Left lung (tissue), 10 donors: ENCODE results near the gene EBF3. TPM values are rescaled to one million over a fixed set of nuclear protein-coding genes. Genes with fewer than 3 reads are reported as not detected.

Experiments used
- ATAC-seq: fragments of 200-7000 bp; cut with Tn5 transposase; one replicate; pipeline ENCODE4 v1.9.1; 2020; ENCODE audit warnings: moderate library complexity
- DNase-seq, 4 donors: peaks; one replicate each; pipeline ENCODE4 v3.0.0-alpha.2; 2013 to 2020
- H3K27ac ChIP-seq, 2 donors: fragments of 200-600 bp; sonication (generic) in 1 of 2; one replicate each; pipeline versions ENCODE4 v1.5.0 to v1.8.0; 2020 to 2021
- H3K27me3 ChIP-seq, 2 donors: fragments of 200-600 bp; sonication (generic) in 1 of 2; one replicate each; pipeline versions ENCODE4 v1.5.0 to v1.8.0; 2020 to 2021
- H3K36me3 ChIP-seq, 2 donors: fragments of 200-600 bp; sonication (generic) in 1 of 2; one replicate each; pipeline versions ENCODE4 v1.5.0 to v1.8.0; 2020 to 2021
- H3K4me1 ChIP-seq, 2 donors: fragments of 200-600 bp; one replicate each; pipeline ENCODE4 v1.8.0; 2021
- H3K4me3 ChIP-seq, 2 donors: fragments of 200-600 bp; sonication (generic) in 1 of 2; one replicate each; pipeline versions ENCODE4 v1.5.0 to v1.8.0; 2020 to 2021; ENCODE audit warnings: mild to moderate bottlenecking in 1 of 2
- H3K9me3 ChIP-seq, 2 donors: fragments of 200-600 bp; sonication (generic) in 1 of 2; one replicate each; pipeline versions ENCODE4 v1.5.0 to v1.8.0; 2020 to 2021
- intact Hi-C, 2 donors: fragments of 100-400 bp; cut with DNase I; formaldehyde crosslinking; loops; one replicate each; pipeline versions ENCODE4 v1.11.2 to v1.14.2; 2022
- polyA plus RNA-seq, 6 donors: library from polyadenylated mRNA; unstranded; fragments of 120-200 nt; gene quantifications; one replicate each; pipeline ENCODE4 v1.2.1, GENCODE V29; 2013; ENCODE audit not compliant: insufficient read length in 6 of 6
- total RNA-seq, 2 donors: library from RNA; stranded (reverse); fragmentation: NEBNext Ultra II Directional; extraction: Animal tissue kit (Norgen Biotek cat#: 25700); gene quantifications; one replicate each; pipeline ENCODE4 v1.2.1, GENCODE V29; 2021
- TF ChIP-seq, protein P1 (sequence below), 2 donors: fragments of 200-600 bp; sonication (generic) in 1 of 2; IDR thresholded peaks; one replicate each; pipeline versions ENCODE4 v1.5.0 to v1.8.0; 2021; ENCODE audit warnings: antibody characterized with exemption in 2 of 2
- donor health status: DM: no; HTN: yes; CAD: no.
- donor health status: DM: no; HTN: no; CAD: no.

EBF3 gene
- total and polyA plus RNA-seq, 8 donors = 0.10 to 2.0 (median 1.4) TPM; not detected in 1

- no peaks in the 10 kb centered on the region for H3K36me3 ChIP-seq
- intact Hi-C loops = no loop called here
- no peak overlapping the region for H3K27ac ChIP-seq
- H3K27me3 ChIP-seq = no peaks in the 10 kb centered on the region
- TF ChIP-seq, protein P1, sequence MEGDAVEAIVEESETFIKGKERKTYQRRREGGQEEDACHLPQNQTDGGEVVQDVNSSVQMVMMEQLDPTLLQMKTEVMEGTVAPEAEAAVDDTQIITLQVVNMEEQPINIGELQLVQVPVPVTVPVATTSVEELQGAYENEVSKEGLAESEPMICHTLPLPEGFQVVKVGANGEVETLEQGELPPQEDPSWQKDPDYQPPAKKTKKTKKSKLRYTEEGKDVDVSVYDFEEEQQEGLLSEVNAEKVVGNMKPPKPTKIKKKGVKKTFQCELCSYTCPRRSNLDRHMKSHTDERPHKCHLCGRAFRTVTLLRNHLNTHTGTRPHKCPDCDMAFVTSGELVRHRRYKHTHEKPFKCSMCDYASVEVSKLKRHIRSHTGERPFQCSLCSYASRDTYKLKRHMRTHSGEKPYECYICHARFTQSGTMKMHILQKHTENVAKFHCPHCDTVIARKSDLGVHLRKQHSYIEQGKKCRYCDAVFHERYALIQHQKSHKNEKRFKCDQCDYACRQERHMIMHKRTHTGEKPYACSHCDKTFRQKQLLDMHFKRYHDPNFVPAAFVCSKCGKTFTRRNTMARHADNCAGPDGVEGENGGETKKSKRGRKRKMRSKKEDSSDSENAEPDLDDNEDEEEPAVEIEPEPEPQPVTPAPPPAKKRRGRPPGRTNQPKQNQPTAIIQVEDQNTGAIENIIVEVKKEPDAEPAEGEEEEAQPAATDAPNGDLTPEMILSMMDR (IDR thresholded peaks at IDR 0.05) = no peak
- H3K4me1 ChIP-seq = no peaks in the 10 kb centered on the region
- DNase-seq (no peak), ATAC-seq (no peak)
- no peaks in the 10 kb centered on the region for H3K9me3 ChIP-seq
- no peak overlapping the region for H3K4me3 ChIP-seq
Observed at GRCh38 chr10:129844216-129844766, 119.8 kb downstream of the EBF3 start.

- Histone ChIP-seq H3K4me1 (no peaks in the 10 kb centered on the region), H3K27ac (no peak overlapping the region), H3K27me3 (no peaks in the 10 kb centered on the region), H3K36me3 (no peaks in the 10 kb centered on the region), H3K4me3 (no peak overlapping the region), H3K9me3 (no peaks in the 10 kb centered on the region)
- ATAC-seq (no peak), DNase-seq (peak in 1 of 4 donors; percentile 47)
- TF ChIP-seq, protein P1 (IDR thresholded peaks at IDR 0.05) = no peak
- intact Hi-C loops = no loop called here
Observed at GRCh38 chr10:129843702-129844101, 120.4 kb downstream of the EBF3 start.

GRCh38 chr10:129843131-129843541 is 120.9 kb downstream of the EBF3 start:
- H3K36me3 ChIP-seq = no peaks in the 10 kb centered on the region
- no peak for ATAC-seq
- TF ChIP-seq, protein P1 (IDR thresholded peaks at IDR 0.05) = no peak
- peak in 1 of 4 donors; percentile 69 for DNase-seq
- no peaks in the 10 kb centered on the region for H3K27me3 ChIP-seq
- no peaks in the 10 kb centered on the region for H3K9me3 ChIP-seq
- no peak overlapping the region for H3K27ac ChIP-seq
- no peaks in the 10 kb centered on the region for H3K4me1 ChIP-seq
- no peak overlapping the region for H3K4me3 ChIP-seq
- intact Hi-C loops = no loop called here

DNA sequence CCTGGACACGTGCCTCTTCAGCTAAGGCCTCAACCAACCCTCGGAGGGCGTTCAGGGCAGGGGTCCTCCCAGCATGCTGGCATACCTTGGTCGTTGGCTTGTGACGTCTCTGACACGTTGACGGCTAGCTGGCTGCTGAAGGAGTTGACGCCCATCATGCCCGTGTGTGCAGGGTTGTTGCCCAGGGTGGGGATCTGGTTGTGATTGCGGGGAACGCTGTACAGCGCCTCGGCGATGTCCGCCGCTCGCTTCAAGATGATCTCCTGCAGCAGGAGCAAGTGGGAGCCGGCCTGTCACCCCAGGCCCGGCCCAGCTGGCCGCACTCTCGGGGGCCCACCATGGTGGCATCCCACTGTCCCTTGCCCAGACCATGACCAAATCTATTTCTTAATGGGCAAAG is 122.0 kb downstream of the EBF3 start:
- Histone ChIP-seq H3K4me1 (no peaks in the 10 kb centered on the region), H3K27me3 (no peaks in the 10 kb centered on the region), H3K36me3 (no peaks in the 10 kb centered on the region), H3K9me3 (no peaks in the 10 kb centered on the region), H3K27ac (no peak overlapping the region), H3K4me3 (no peak overlapping the region)
- TF ChIP-seq, protein P1 (IDR thresholded peaks at IDR 0.05) = no peak
- no peak for ATAC-seq
- intact Hi-C loops = no loop called here
- DNase-seq = peak in 1 of 4 donors; percentile 49

DNA sequence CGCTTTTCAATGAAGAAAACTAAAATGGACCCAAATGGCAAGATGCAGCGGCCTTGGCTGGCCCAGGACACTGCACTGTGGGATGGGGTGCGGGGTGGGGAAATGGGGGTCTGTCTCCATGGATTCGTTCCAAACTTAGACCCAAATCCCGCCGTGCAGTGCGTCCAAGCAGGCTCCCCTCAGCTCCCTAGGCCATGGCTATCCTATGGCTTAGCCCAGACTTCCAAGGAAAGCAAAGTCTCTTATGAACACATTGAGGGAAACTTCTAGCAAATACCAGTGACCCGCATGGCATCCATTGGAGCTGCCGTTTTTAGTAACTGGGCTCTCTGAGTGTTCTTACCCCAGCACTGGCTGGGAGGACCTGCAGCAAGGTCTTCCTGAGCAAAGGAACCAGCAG is 122.5 kb downstream of the EBF3 start:
- DNase-seq (no peak), ATAC-seq (no peak)
- intact Hi-C loops = no loop called here
- H3K4me3 ChIP-seq = no peak overlapping the region
- TF ChIP-seq, protein P1 (IDR thresholded peaks at IDR 0.05) = no peak
- H3K27ac ChIP-seq = no peak overlapping the region
- H3K27me3 ChIP-seq = no peaks in the 10 kb centered on the region
- no peaks in the 10 kb centered on the region for H3K4me1 ChIP-seq
- H3K36me3 ChIP-seq = no peaks in the 10 kb centered on the region
- H3K9me3 ChIP-seq = no peaks in the 10 kb centered on the region
